ENCODE data around the gene MYO19. TPM values are rescaled to one million over a fixed set of nuclear protein-coding genes. Genes with fewer than 3 reads are reported as not detected.

The MYO19 gene
- total RNA-seq, 1 experiment from 2014 or later, result 144 TPM

- H3K4me3 Mint-ChIP-seq, result no peak overlapping the region
These were observed 22.0 kb downstream of the MYO19 start for GRCh38 chr17:36512641-36513040.

More at GRCh38 chr17:36512641-36513040, 22.0 kb downstream of the MYO19 start:
- Histone ChIP-seq H4K5ac (ENCODE audit: insufficient read length, low read depth, low read length) (no peak overlapping the region), H4K8ac (replicated peaks; ENCODE audit: insufficient read length, low read depth, low read length) (no peak overlapping the region), H4K20me1 (ENCODE audit: control insufficient read depth, insufficient read depth, insufficient read length) (no peaks in the 10 kb centered on the region), H3K27ac (ENCODE audit: insufficient read length, low read depth, low read length) (no peak overlapping the region), H3K23ac (ENCODE audit: insufficient read length, low read depth, low read length) (no peak overlapping the region), H3K79me2 (ENCODE audit: insufficient read depth, low read length) (no peaks in the 10 kb centered on the region), H3K56ac (ENCODE audit: insufficient read length, low read depth, low read length) (no peak overlapping the region), H3K18ac (ENCODE audit: insufficient read length, low read depth, low read length) (no peak overlapping the region), H2BK20ac (ENCODE audit: low read depth, low read length, poor library complexity, severe bottlenecking) (no peak overlapping the region), H3K79me1 (ENCODE audit: insufficient read depth, low read depth, low read length, poor library complexity, severe bottlenecking) (no peaks in the 10 kb centered on the region), H3K9ac (ENCODE audit: extremely low read depth, insufficient read length, low read length) (no peak overlapping the region), H2BK12ac (ENCODE audit: insufficient read length, low read depth, low read length) (no peak overlapping the region), H3T11ph (ENCODE audit: low read length) (no peak overlapping the region), H3K4me2 (ENCODE audit: insufficient read depth, insufficient read length, low read length) (no peak overlapping the region), H2BK5ac (ENCODE audit: insufficient read length, low read length) (no peak overlapping the region), H3K9me3 (ENCODE audit: control insufficient read depth, low read depth, low read length) (no peaks in the 10 kb centered on the region), H3K4ac (ENCODE audit: low read depth, low read length) (no peak overlapping the region), H2AK5ac (ENCODE audit: insufficient read length, low read length) (no peak overlapping the region), H3K4me1 (ENCODE audit: insufficient read depth, low read length) (no peaks in the 10 kb centered on the region), H3K27me3 (ENCODE audit: insufficient read depth, low read length) (no peaks in the 10 kb centered on the region), H4K91ac (ENCODE audit: insufficient read length, low read depth, low read length) (no peak overlapping the region), H2BK120ac (ENCODE audit: low read depth, low read length, poor library complexity, severe bottlenecking) (no peak overlapping the region), H3K23me2 (ENCODE audit: insufficient read length, low read depth, low read length, poor library complexity, severe bottlenecking) (no peaks in the 10 kb centered on the region), H2BK15ac (ENCODE audit: low read depth, low read length) (no peak overlapping the region), H3K14ac (ENCODE audit: insufficient read depth, low read length) (no peak overlapping the region), H2AFZ (ENCODE audit: low read length) (no peak overlapping the region)
- no peak for TF ChIP-seq CTCF (conservative IDR thresholded peaks at IDR 0.05)
- Mint-ChIP-seq H3K27ac (no peak overlapping the region), H3K36me3 (ENCODE audit: insufficient read depth in 1 of 3, low read depth in 3 of 3) (peaks cover 38 to 94% (median 90%) of the 10 kb centered on the region in 3 experiments), H3K9me3 (no peaks in the 10 kb centered on the region), H3K27me3 (ENCODE audit: low read depth) (no peaks in the 10 kb centered on the region), H3K4me1 (no peaks in the 10 kb centered on the region)
- no CpG with 5 or more reads among the region's 5 CpGs for WGBS (ENCODE audit: extremely low coverage, insufficient read length, low lambda C conversion rate)
- no peak for DNase-seq
